ENCODE results near the gene RNLS.

GRCh38 chr10:88455831-88456230 lies 127.3 kb downstream of the RNLS start:
- TF ChIP-seq CTCF (IDR thresholded peaks at IDR 0.05; ENCODE audit: low read depth, low read length) (no peak), EZH2phosphoT487 (IDR thresholded peaks at IDR 0.05; ENCODE audit: low read depth) (no peak)
